ENCODE measurements around the gene FNDC7.
A peak's percentile ranks its signal among the peaks of the same experiment; 100 is the strongest.
"Not testable (repeated sequence)": the region's sequence is repeated elsewhere in the genome, so short reads cannot be mapped to it uniquely, and the experiment has no call there.

FNDC7 gene, protein sequence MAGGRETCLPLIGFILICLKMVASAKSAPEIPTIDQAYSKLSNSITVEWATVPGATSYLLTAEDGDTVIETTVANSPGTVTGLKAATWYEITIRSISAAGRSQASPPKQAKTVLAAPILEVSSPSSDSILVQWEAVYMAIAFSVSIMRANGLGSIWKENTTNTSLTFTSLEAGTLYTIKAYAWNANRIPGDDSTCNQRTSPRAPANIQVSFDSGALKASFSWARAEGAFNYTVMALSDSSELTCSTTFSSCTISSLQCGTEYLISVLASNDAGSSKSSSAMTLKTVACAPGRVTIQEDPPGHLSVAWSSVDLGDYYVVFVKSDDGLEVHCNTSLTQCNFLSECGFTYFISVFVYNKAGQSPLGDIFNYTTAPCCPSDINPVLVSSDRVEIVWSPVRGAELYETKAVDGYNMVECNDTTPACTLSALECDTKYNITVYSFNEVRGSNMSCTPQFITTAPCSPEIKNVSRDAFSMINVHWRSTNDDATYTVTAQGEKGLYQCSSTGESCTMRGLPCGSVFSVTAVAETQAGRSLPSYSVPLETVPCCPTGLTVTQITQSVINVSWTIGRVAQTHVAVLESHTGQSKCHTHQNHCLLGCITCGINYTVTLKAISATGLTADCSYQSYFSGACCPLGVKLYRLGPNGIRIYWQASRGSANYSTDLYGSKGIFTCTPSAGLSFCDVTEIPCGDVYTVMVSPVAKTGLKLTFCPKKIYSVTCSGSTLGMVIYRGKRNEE

DNA sequence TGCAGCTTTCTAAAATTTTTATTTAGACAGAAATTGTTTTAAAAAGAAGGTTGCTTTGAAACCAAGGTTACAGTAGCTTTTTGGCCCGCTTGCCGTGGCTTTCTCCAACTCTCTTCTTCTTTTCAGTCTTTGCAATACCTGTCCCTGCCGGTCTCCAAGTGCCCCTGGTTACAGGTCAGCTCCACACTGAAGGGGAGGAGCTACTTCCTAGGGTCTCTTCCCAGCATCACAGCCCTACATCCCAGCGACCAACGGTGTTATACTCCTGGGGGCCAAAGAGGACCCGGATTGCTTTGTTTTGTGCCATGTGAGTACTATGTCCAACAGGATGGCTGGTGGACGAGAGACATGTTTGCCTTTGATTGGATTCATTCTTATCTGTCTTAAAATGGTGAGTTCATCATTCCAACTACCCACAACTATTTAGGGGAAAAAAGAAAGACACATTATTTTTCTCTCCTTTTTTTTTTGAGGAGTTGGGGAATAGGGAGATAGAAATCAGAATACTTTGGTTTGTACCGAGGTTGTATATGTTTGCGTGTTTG lies at the start of gene FNDC7:
TSS of gene FNDC7 (plus strand) at position 303 of the 545 bp plus-strand sequence. CDS start at position 329, 26 bp downstream.
- no peak for DNase-seq

GRCh38 chr1:108663074-108663473 lies 49.6 kb upstream of the FNDC7 start:
- no peak for DNase-seq

DNA sequence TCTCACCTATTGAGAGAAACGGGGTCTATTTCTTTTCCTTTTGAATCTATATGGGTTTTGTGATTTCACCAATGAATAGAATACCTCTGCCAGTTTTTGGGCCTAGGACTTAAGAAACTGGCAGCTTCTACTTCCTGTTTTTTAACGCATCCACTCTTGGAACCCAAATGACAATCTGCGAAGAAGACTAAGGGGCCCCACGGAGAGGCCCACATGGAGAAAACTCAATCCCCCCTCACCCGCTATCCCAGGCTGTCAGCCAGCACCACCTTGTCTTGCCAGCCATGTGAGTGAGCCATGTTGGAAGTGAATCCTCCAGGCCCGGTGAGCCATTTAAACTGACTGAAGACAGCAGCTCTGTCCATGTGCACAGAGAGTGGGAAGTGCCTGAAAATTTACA lies 48.2 kb upstream of the FNDC7 start:
- DNase-seq: no peak

GRCh38 chr1:108665067-108665466 lies 47.6 kb upstream of the FNDC7 start:
- no peak for DNase-seq

DNA sequence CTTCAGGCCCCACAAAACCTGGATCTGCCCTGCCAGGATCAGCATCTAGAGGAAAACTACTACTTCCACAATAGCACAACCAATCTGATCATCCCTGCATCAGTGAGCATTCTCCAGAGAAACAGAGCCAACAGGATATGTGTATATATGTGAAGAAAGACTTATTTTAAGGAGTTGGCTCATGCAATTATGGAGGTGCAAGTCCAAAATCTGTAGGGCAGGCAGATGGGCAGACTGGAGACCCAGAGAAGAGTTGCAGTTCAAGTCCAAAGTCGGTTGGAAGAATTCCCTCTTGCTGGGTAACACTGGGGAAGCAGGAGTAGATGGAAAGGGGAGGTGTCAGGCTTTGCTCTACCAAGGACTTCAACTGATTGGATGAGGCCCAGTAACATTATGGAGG lies 46.9 kb upstream of the FNDC7 start:
- DNase-seq: no peak

GRCh38 chr1:108667422-108667821 lies 45.3 kb upstream of the FNDC7 start:
- DNase-seq: not testable (repeated sequence)

DNA sequence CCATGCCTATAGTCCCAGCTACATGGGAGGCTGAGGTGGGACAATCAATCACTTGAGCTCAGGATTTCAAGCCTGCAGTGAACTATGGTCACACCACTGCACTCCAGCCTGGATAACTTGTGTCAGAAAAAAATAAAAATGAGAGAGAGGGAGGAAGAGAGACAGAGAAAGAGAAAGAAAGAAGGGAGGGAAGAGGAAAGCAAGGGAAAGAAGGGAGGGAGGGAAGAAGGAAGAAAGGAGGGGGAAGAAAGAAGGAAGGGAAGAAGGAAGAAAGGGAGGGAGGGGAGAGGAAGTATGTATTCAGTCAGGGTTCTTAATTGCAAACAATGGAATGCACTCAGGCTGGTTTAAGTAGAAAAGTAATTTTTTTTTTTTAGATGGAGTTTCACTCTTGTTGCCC lies 43.9 kb upstream of the FNDC7 start:
- DNase-seq: no peak

DNA sequence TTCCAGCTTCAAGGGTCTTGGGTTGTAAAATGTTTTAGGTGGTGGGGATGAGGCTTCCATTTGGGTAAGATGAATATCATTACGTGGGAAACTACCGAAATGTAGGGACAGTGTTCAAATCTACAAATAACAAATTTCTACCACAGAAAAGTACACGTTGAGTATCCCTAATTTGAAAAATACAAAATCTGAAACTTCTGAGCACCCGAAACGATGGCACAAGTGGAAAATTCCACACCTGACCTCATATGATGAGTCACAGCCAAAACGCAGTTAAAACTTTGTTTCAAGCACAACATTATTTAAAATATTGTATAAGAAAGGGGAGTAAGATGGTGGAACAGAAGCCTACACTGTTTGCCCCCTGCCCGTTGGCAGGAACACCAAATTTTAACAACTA lies 43.0 kb upstream of the FNDC7 start:
- DNase-seq: no peak

DNA sequence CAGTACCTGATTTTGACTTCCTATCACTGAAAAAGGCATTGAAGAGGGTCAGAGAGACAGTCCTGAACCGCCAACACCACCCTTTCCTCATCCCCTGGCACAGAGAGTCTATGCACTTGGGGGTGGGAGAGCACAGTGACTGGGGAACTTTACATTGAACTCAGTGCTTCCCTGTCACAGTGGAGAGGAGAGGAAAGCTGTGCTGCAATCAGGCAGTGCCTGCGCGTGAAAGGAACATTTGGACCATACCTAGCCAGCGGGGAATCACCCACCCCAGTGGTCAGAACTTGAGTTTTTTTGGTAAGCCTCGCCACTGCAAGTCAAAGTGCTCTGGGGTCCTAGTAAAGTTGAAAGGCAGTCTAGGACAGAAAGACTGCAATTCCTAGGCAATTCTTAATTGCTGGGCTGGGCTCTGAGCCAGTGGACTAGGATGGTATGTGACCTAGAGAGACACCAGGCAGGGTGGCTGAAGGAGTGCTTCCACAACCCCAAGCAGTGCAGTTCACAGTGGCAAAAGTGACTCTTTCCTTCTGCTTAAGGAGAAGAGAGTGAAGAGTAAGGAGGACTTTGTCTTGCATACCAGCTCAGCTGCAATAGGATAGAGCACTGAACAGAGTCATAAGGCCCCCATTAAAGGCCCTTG lies 42.5 kb upstream of the FNDC7 start:
- DNase-seq: no peak

DNA sequence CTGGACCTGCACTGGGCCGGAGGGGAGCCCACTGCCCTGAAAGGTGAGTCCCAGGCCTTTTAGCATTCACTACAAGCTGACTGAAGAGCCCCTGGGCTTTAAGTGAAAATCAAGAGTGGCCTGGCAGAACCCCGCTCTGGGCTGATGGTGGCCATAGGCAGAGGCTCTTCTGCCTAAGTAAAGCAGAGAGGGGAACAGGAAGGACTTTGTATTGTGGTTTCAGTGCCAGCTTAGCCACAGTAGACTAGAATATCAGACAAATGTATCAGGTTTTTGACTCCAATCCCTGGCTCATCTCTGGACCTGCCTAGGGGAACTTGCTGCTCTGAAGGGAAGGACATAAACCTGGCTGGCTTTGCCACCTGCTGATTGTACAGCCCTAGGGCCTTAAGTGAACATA lies 41.6 kb upstream of the FNDC7 start:
- DNase-seq: no peak

GRCh38 chr1:108678706-108679105 lies 34.0 kb upstream of the FNDC7 start:
- no peak for DNase-seq

DNA sequence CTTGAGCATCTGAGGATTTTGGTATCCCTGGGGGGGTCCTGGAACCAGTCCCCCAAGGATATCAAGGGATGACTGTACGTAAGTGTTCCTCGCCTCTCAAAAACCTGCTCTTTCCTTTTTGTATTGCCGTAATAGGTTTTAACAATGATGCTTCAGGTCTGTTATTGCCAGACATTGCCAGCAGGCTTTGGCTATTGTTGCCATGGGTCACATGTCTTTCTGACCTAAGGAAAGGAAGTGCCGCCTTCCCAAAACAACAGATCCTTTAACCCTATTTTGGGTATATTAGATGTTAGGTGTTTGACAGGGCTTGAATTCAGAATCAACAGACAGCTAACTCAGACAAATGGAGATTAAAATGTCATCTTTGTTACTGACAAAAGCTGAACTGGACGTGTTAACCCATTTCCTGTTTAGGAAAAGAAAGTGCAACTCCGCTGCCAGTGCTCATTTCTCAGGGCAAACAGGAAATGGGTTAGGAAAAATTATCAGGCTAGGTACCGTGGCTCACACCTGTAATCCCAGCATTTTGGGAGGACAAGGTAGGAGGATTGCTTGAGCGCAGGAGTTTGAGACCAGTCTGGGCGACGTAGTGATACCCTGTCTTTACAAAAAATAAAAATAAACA lies 33.0 kb upstream of the FNDC7 start:
- DNase-seq: no peak

DNA sequence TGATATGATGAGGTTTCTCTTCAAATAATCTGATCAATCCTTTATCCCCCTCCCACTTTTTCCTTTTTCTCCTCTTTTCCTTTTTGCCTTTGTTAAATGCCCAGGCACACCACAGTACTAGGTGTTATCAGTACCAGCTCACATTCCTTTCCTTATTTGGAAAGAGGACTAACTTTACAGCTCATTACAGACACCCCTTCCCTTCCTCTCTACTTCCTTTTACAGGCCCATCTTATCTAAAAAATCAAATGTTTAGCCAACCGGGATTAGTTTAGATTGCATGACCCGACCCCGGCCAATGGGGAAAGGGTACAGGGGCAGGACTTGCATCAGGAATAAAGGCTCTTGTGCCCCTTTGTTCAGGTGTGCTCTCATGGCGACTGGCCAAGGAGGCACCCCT lies 31.0 kb upstream of the FNDC7 start:
- DNase-seq: not testable (repeated sequence)

DNA sequence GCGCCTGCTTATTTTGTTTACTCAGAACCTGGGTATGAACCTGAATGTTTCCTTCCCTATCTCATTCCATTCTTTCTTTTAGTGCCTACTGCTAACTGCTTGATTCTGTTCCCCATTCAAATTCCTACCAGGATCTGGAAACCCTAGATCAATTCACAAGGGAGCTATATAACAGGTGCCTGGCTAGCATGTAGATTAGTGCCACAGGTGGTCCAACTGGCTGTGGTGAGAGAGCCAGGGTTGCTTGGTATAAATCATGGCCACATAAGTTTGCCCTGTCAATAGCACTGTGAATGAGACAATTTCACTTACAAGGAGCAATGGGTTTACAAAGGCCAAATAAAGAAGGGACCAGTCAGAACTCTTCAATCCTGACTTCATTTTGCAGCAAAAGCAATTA lies 27.2 kb upstream of the FNDC7 start:
- DNase-seq: no peak

GRCh38 chr1:108686614-108687313 lies 25.9 kb upstream of the FNDC7 start:
- DNase-seq: no peak

GRCh38 chr1:108691128-108691941 lies 21.4 kb upstream of the FNDC7 start:
- no peak for DNase-seq

DNA sequence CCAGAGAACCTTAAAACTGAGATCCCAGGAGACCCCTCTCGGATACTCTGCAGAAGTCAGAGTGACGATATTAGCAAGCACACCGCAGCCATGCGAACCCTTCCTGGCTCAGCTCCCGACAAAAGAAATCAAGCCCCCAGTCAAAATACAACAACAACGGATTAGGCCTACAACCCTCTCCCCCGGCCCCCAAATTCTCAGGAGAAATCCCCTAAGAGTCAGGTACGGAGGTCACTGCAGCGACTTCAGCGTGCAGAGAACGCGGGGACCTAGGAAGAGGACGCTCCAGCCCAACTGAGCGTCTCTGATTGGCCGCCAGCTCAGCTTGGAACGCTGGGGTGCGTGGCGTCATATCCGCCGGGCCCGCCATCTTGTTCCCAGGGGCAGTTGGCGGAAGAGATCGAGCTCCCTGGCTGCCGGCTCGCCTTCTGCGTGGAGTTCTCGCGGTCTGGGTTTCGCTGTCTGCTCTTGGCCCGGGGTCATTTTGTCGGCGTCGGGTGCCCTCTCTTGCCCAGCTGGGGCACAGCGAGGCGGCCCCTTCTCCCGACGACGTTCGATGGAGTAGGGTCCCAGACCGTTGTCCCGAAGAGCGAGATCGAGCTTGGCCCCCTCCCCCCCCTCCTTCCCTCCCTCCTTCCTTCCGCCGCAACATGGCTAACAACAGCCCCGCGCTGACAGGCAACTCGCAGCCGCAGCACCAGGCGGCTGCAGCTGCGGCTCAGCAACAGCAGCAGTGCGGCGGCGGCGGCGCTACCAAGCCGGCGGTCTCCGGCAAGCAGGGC lies 20.6 kb upstream of the FNDC7 start, which contains the start of gene PRPF38B:
TSS of gene PRPF38B (plus strand) at position 369 of the 782 bp plus-strand sequence. CDS start at position 651, 282 bp downstream.
- peak; percentile 79 to 99 for DNase-seq

DNA sequence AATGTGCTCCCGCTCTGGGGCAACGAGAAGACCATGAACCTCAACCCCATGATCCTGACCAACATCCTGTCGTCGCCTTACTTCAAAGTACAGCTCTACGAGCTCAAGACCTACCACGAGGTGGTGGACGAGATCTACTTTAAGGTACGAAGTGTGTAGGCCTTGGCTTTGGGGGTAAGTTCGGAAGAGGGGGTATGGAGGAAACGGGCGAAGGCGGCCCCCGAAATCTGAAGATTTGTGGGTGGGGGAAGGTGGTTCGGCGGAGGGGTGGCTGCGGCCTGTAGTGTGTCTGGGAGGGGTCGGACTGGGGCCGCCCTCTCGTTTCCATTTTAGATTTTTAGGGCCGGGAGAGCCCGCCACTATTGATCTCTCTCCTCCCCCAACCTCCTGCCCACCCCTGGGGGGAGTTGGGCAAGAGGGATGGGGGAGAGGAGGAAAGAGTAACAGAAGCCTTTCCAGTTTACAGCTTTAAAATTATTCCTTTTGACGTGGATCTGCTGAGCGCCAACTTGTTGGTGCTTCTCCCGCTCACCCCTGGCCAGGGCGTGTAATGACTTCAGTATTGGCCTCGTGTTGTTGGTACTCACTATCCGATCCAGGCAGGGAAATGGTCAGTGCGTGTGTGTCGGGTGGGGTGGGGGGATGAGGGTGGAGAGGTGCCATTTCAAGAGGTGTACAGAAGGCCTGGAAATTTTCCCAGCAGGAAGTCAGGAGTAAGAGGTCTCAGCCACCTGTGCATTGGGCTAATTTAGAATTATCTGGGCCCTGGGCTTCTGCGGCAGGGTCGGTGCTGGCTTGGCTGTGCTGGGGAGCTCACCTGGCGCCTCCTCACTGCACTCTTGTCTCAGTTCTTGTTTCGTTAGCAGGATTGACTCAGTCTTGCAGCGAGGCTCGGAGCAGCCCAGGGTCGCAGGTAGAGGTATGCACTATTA lies 19.7 kb upstream of the FNDC7 start:
- peak in 1 of 2 donors; percentile 73 for DNase-seq

- DNase-seq: no peak
Measured at GRCh38 chr1:108695535-108695934, 17.2 kb upstream of the FNDC7 start.

Data from bone marrow (tissue), 2 donors.